Neural cell (in vitro differentiated cells): ENCODE measurements around the gene MDFIC. TPM values are rescaled to one million over a fixed set of nuclear protein-coding genes. Genes with fewer than 3 reads are reported as not detected.

Experiments used
- H2AFZ ChIP-seq: fragments of 200-600, 300-800 bp; sonication (generic), shearing (Covaris generic); 2 replicates; pipeline ENCODE4 v1.6.0; 2014; ENCODE audit warnings: low read depth, mild to moderate bottlenecking, antibody characterized with exemption, low read length, moderate library complexity
- H3F3A ChIP-seq: fragments of 200-600 bp; shearing (Covaris generic); 2 replicates; pipeline ENCODE4 v1.6.1; 2016; ENCODE audit warnings: mild to moderate bottlenecking, moderate library complexity, mixed read lengths, antibody characterized with exemption, low read length; ENCODE audit not compliant: insufficient read depth, poor library complexity, severe bottlenecking
- H3K27ac ChIP-seq: fragments of 200-600, 300-800 bp; sonication (generic), shearing (Covaris generic); 2 replicates; pipeline ENCODE4 v1.5.1; 2014; ENCODE audit warnings: mild to moderate bottlenecking, low read length, moderate library complexity
- H3K27me3 ChIP-seq: fragments of 300-800, 200-600 bp; sonication (generic), shearing (Covaris generic); 2 replicates; pipeline ENCODE4 v1.6.0; 2014; ENCODE audit warnings: mild to moderate bottlenecking, low read depth, low read length, moderate library complexity; ENCODE audit not compliant: insufficient read depth
- H3K36me3 ChIP-seq: fragments of 300-800, 200-600 bp; sonication (generic), shearing (Covaris generic); 2 replicates; pipeline ENCODE4 v1.5.1; 2014; ENCODE audit warnings: mild to moderate bottlenecking, antibody characterized with exemption, low read length, moderate library complexity; ENCODE audit not compliant: insufficient read depth
- H3K4me2 ChIP-seq: fragments of 300-800, 200-600 bp; sonication (generic), shearing (Covaris generic); 2 replicates; pipeline ENCODE4 v1.6.0; 2014; ENCODE audit warnings: mild to moderate bottlenecking, low read length
- H3K4me3 ChIP-seq: fragments of 300-800, 200-600 bp; sonication (generic), shearing (Covaris generic); 2 replicates; pipeline ENCODE4 v1.5.1; 2014; ENCODE audit warnings: mild to moderate bottlenecking, low read length, moderate library complexity
- H3K79me2 ChIP-seq: fragments of 200-600 bp; shearing (Covaris generic); replicated peaks from 2 replicates; pipeline ENCODE4 v1.6.0; 2014; ENCODE audit warnings: mild to moderate bottlenecking, low read length, moderate library complexity; ENCODE audit not compliant: insufficient read depth
- H3K9ac ChIP-seq: fragments of 300-800, 200-600 bp; sonication (generic), shearing (Covaris generic); 2 replicates; pipeline ENCODE4 v1.6.1; 2016; ENCODE audit warnings: mild to moderate bottlenecking, low read length, mixed read lengths
- H3K9me2 ChIP-seq: fragments of 200-600 bp; shearing (Covaris generic); 2 replicates; pipeline ENCODE4 v1.6.1; 2016; ENCODE audit warnings: mild to moderate bottlenecking, low read length, mixed read lengths; ENCODE audit not compliant: insufficient read depth
- H3K9me3 ChIP-seq: fragments of 200-600, 300-800 bp; sonication (generic), shearing (Covaris generic); 2 replicates; pipeline ENCODE4 v1.6.1; 2016; ENCODE audit warnings: mild to moderate bottlenecking, mixed run types, low read length, moderate library complexity, mixed read lengths
- H4K20me1 ChIP-seq: fragments of 200-600 bp; shearing (Covaris generic); 2 replicates; pipeline ENCODE4 v1.6.1; 2016; ENCODE audit warnings: mild to moderate bottlenecking, mixed run types; ENCODE audit not compliant: insufficient read depth
- CTCF ChIP-seq: fragments of 450-650 bp; IDR thresholded peaks from 2 replicates; pipeline ENCODE4 v1.5.1; 2014; ENCODE audit warnings: antibody characterized with exemption, mild to moderate bottlenecking, moderate library complexity; ENCODE audit not compliant: poor library complexity, severe bottlenecking
- EP300 ChIP-seq: fragments of 450-650 bp; conservative IDR thresholded peaks from 2 replicates; pipeline ENCODE4 v1.6.1; 2014; ENCODE audit warnings: antibody characterized with exemption, mild to moderate bottlenecking, moderate library complexity; ENCODE audit not compliant: poor library complexity, severe bottlenecking
- EZH2 ChIP-seq: fragments of 200-600, 300-800 bp; shearing (Covaris generic), sonication (generic); IDR thresholded peaks from 2 replicates; pipeline ENCODE4 v1.6.1; 2014; ENCODE audit warnings: antibody characterized with exemption, low read length, borderline replicate concordance, mild to moderate bottlenecking; ENCODE audit not compliant: insufficient read depth, poor library complexity, severe bottlenecking
- MXI1 ChIP-seq: fragments of 450-650 bp; conservative IDR thresholded peaks from 2 replicates; pipeline ENCODE4 v1.6.1; 2014; ENCODE audit warnings: antibody characterized with exemption, mild to moderate bottlenecking; ENCODE audit not compliant: poor library complexity, severe bottlenecking
- POLR2AphosphoS5 ChIP-seq: IDR thresholded peaks from 2 replicates; pipeline ENCODE4 v1.6.1; 2012
- RAD21 ChIP-seq: fragments of 450-650 bp; conservative IDR thresholded peaks from 2 replicates; pipeline ENCODE4 v1.6.1; 2014; ENCODE audit warnings: antibody characterized with exemption, mild to moderate bottlenecking, moderate library complexity
- REST ChIP-seq: IDR thresholded peaks from 2 replicates; pipeline ENCODE4 v1.6.1; 2012; ENCODE audit warnings: borderline replicate concordance
- SMC3 ChIP-seq: fragments of 450-650 bp; conservative IDR thresholded peaks from 2 replicates; pipeline ENCODE4 v1.6.1; 2014; ENCODE audit warnings: antibody characterized with exemption, mild to moderate bottlenecking, moderate library complexity; ENCODE audit not compliant: poor library complexity
- TAF1 ChIP-seq: IDR thresholded peaks from 2 replicates; pipeline ENCODE4 v1.6.1; 2012; ENCODE audit warnings: low read depth
- polyA plus RNA-seq: library from polyadenylated mRNA; depleted of rRNA; stranded (reverse); fragments of >200 nt; gene quantifications from 2 replicates; pipeline ENCODE4 v1.2.3, GENCODE V29; 2014

MDFIC gene
- polyA plus RNA-seq, 1 donor from 2014 or later, result 0.85 TPM

- H3K79me2 ChIP-seq, result no peaks in the 10 kb centered on the region
- H3K9ac ChIP-seq, result no peak overlapping the region
- no peaks in the 10 kb centered on the region for H3K9me3 ChIP-seq
- H2AFZ ChIP-seq, result no peak overlapping the region
- TF ChIP-seq EZH2, result no peak
- no peak overlapping the region for H3K27ac ChIP-seq
- H4K20me1 ChIP-seq, result no peaks in the 10 kb centered on the region
- H3K4me2 ChIP-seq, result no peak overlapping the region
- H3F3A ChIP-seq, result no peaks in the 10 kb centered on the region
- H3K27me3 ChIP-seq, result no peaks in the 10 kb centered on the region
- no peaks in the 10 kb centered on the region for H3K9me2 ChIP-seq
- no peak overlapping the region for H3K4me3 ChIP-seq
- H3K36me3 ChIP-seq, result no peaks in the 10 kb centered on the region
These were observed 14.6 kb downstream of the MDFIC start for GRCh38 chr7:114936471-114936870.

GRCh38 chr7:114937446-114937845, 15.6 kb downstream of the MDFIC start:
- H3K79me2 ChIP-seq, result no peaks in the 10 kb centered on the region

GRCh38 chr7:114938785-114939184, 16.9 kb downstream of the MDFIC start:
- H4K20me1 ChIP-seq, result no peaks in the 10 kb centered on the region
- H3K4me2 ChIP-seq, result no peak overlapping the region
- H3K9me2 ChIP-seq, result no peaks in the 10 kb centered on the region
- H3K4me3 ChIP-seq, result no peak overlapping the region
- no peaks in the 10 kb centered on the region for H3K9me3 ChIP-seq
- no peak overlapping the region for H3K9ac ChIP-seq
- no peaks in the 10 kb centered on the region for H3K27me3 ChIP-seq
- no peak overlapping the region for H2AFZ ChIP-seq
- no peaks in the 10 kb centered on the region for H3K36me3 ChIP-seq
- no peaks in the 10 kb centered on the region for H3K79me2 ChIP-seq
- H3F3A ChIP-seq, result no peaks in the 10 kb centered on the region
- H3K27ac ChIP-seq, result no peak overlapping the region
- TF ChIP-seq MXI1, result no peak
- no peak for TF ChIP-seq RAD21
- no peak for TF ChIP-seq REST
- no peak for TF ChIP-seq TAF1
- TF ChIP-seq EZH2, result no peak
- TF ChIP-seq CTCF, result no peak
- no peak for TF ChIP-seq POLR2AphosphoS5
- no peak for TF ChIP-seq EP300
- no peak for TF ChIP-seq SMC3

More at GRCh38 chr7:114937446-114937845, 15.6 kb downstream of the MDFIC start:
- H3K27ac ChIP-seq, result no peak overlapping the region
- no peaks in the 10 kb centered on the region for H3K9me3 ChIP-seq
- H3F3A ChIP-seq, result no peaks in the 10 kb centered on the region
- H3K4me3 ChIP-seq, result no peak overlapping the region
- H3K27me3 ChIP-seq, result no peaks in the 10 kb centered on the region
- H3K4me2 ChIP-seq, result no peak overlapping the region
- H3K9ac ChIP-seq, result no peak overlapping the region
- no peak overlapping the region for H2AFZ ChIP-seq
- no peaks in the 10 kb centered on the region for H4K20me1 ChIP-seq
- TF ChIP-seq POLR2AphosphoS5, result no peak
- no peaks in the 10 kb centered on the region for H3K9me2 ChIP-seq
- H3K36me3 ChIP-seq, result no peaks in the 10 kb centered on the region
